HG02884 (cell line): ENCODE results near the gene GFOD2.

Experiments used
- ATAC-seq: cut with Tn5 transposase; IDR thresholded peaks from one replicate; pipeline ENCODE4 v1.9.1; 2021; ENCODE audit warnings: mild to moderate bottlenecking, moderate library complexity; ENCODE audit not compliant: unreplicated experiment

GFOD2 gene

GRCh38 chr16:67660564-67661028, 58.5 kb downstream of the GFOD2 start, which contains the start of gene PARD6A:
Gene PARD6A (plus strand): TSS chr16:67660960. CDS start chr16:67661039, 79 bp downstream.
- peak; percentile 75 for ATAC-seq

GRCh38 chr16:67659675-67660563, 59.2 kb downstream of the GFOD2 start, which contains the start of gene ACD:
Gene ACD (minus strand): TSS chr16:67660260. CDS start chr16:67660220, 40 bp downstream.
- peak; percentile 46 for ATAC-seq

- ATAC-seq, result no peak
These were observed 60.1 kb downstream of the GFOD2 start for GRCh38 chr16:67658849-67659674.

GRCh38 chr16:67657751-67658518, 61.2 kb downstream of the GFOD2 start:
- no peak for ATAC-seq

GRCh38 chr16:67657017-67657608, 62.0 kb downstream of the GFOD2 start:
- ATAC-seq, result no peak

- ATAC-seq, result no peak
These were observed 62.6 kb downstream of the GFOD2 start for GRCh38 chr16:67656344-67657016.

GRCh38 chr16:67655363-67655762, 63.8 kb downstream of the GFOD2 start:
- no peak for ATAC-seq

- ATAC-seq, result no peak
These were observed 64.7 kb downstream of the GFOD2 start for GRCh38 chr16:67654403-67654911.

GRCh38 chr16:67653789-67654402, 65.2 kb downstream of the GFOD2 start:
- ATAC-seq, result no peak

GRCh38 chr16:67653128-67653788, 65.9 kb downstream of the GFOD2 start:
- ATAC-seq, result no peak

- no peak for ATAC-seq
These were observed 66.5 kb downstream of the GFOD2 start for GRCh38 chr16:67652578-67653127.

GRCh38 chr16:67651847-67652246, 67.3 kb downstream of the GFOD2 start:
- ATAC-seq, result no peak

GRCh38 chr16:67651039-67651438, 68.1 kb downstream of the GFOD2 start:
- ATAC-seq, result no peak

GRCh38 chr16:67650023-67650422, 69.1 kb downstream of the GFOD2 start:
- no peak for ATAC-seq

GRCh38 chr16:67649494-67649931, 69.6 kb downstream of the GFOD2 start:
- no peak for ATAC-seq

GRCh38 chr16:67648764-67649407, 70.2 kb downstream of the GFOD2 start:
- no peak for ATAC-seq

- no peak for ATAC-seq
These were observed 70.9 kb downstream of the GFOD2 start for GRCh38 chr16:67648088-67648763.
